CD14-positive monocyte (primary cell): ENCODE results near the gene RHOH. TPM values are rescaled to one million over a fixed set of nuclear protein-coding genes. Genes with fewer than 3 reads are reported as not detected.

Source experiments
- DNase-seq, 3 donors: peaks; one replicate each; pipeline ENCODE4 v3.0.0-alpha.2; 2011 to 2022
- H2AFZ ChIP-seq: 2 replicates; pipeline ENCODE4 v1.6.0; 2012; ENCODE audit warnings: mild to moderate bottlenecking, low read depth, low read length, inconsistent platforms; ENCODE audit not compliant: insufficient read depth, poor library complexity, severe bottlenecking
- H3K27ac ChIP-seq, 2 donors: 1 replicate in 1 of 2; 2 replicates in 1 of 2; pipeline ENCODE4 v1.5.1; 2012 to 2013; ENCODE audit warnings: low read length in 2 of 2, control low read depth in 1 of 2, inconsistent platforms in 1 of 2, low read depth in 1 of 2, mild to moderate bottlenecking in 1 of 2
- H3K27me3 ChIP-seq, 2 donors: one replicate each; pipeline versions ENCODE4 v1.6.0 to v1.6.1; 2011 to 2013; ENCODE audit warnings: low read length in 2 of 2; ENCODE audit not compliant: control insufficient read depth in 2 of 2, insufficient read depth in 2 of 2
- H3K36me3 ChIP-seq, 2 donors: replicated peaks in 1 of 2; 1 replicate in 1 of 2; 2 replicates in 1 of 2; pipeline versions ENCODE4 v1.5.1 to v1.6.1; 2012 to 2013; ENCODE audit warnings: low read length in 2 of 2, control low read depth in 1 of 2, inconsistent platforms in 1 of 2, mild to moderate bottlenecking in 1 of 2; ENCODE audit not compliant: insufficient read depth in 2 of 2, control insufficient read depth in 1 of 2
- H3K4me1 ChIP-seq, 2 donors: 1 replicate in 1 of 2; 2 replicates in 1 of 2; pipeline versions ENCODE4 v1.5.1 to v1.6.1; 2012 to 2013; ENCODE audit warnings: low read length in 2 of 2, control low read depth in 1 of 2, inconsistent platforms in 1 of 2, mild to moderate bottlenecking in 1 of 2, moderate library complexity in 1 of 2; ENCODE audit not compliant: insufficient read depth in 2 of 2, control insufficient read depth in 1 of 2
- H3K4me2 ChIP-seq: replicated peaks from 2 replicates; pipeline ENCODE3; 2012; ENCODE audit warnings: low read length, moderate library complexity, mild to moderate bottlenecking; ENCODE audit not compliant: poor library complexity, severe bottlenecking; ENCODE audit errors: extremely low read depth
- H3K4me3 ChIP-seq, 3 experiments: fragments of 200-600 bp in 1 of 3; sonication (generic) in 1 of 3; replicated peaks in 1 of 3; 1 replicate in 2 of 3; 2 replicates in 1 of 3; pipeline ENCODE4 v1.5.1; 2011 to 2013; ENCODE audit warnings: low read length in 3 of 3, mild to moderate bottlenecking in 3 of 3, control low read depth in 2 of 3, low read depth in 2 of 3, inconsistent platforms in 1 of 3, moderate library complexity in 1 of 3
- H3K79me2 ChIP-seq: 2 replicates; pipeline ENCODE4 v1.6.0; 2012; ENCODE audit warnings: mild to moderate bottlenecking, control low read depth, inconsistent platforms, low read length, moderate library complexity; ENCODE audit not compliant: insufficient read depth
- H3K9ac ChIP-seq: 2 replicates; pipeline ENCODE4 v1.6.0; 2017; ENCODE audit warnings: low read length, mild to moderate bottlenecking; ENCODE audit not compliant: insufficient read depth, poor library complexity, severe bottlenecking
- H3K9me3 ChIP-seq, 2 donors: replicated peaks in 1 of 2; 1 replicate in 1 of 2; 2 replicates in 1 of 2; pipeline versions ENCODE4 v1.5.1 to v1.6.1; 2012 to 2013; ENCODE audit warnings: low read length in 2 of 2, control low read depth in 1 of 2; ENCODE audit not compliant: control insufficient read depth in 1 of 2, insufficient read depth in 1 of 2
- H4K20me1 ChIP-seq: 2 replicates; pipeline ENCODE4 v1.6.0; 2012; ENCODE audit warnings: mild to moderate bottlenecking, low read length, control low read depth, moderate library complexity; ENCODE audit not compliant: insufficient read depth
- H3K27ac Mint-ChIP-seq, 7 donors: one replicate each; pipeline ENCODE4 v1.8.0; 2020; ENCODE audit warnings: mild to moderate bottlenecking in 7 of 7, mixed read lengths in 7 of 7, moderate library complexity in 6 of 7, inconsistent platforms in 2 of 7
- H3K27me3 Mint-ChIP-seq, 3 donors: one replicate each; pipeline ENCODE4 v1.8.0; 2021 to 2022; ENCODE audit warnings: low read depth in 3 of 3, mild to moderate bottlenecking in 3 of 3, mixed read lengths in 3 of 3, moderate library complexity in 3 of 3, inconsistent platforms in 1 of 3
- H3K36me3 Mint-ChIP-seq, 2 donors: one replicate each; pipeline ENCODE4 v1.8.0; 2020; ENCODE audit warnings: mixed read lengths in 2 of 2, inconsistent platforms in 1 of 2, mild to moderate bottlenecking in 1 of 2
- H3K4me1 Mint-ChIP-seq: one replicate; pipeline ENCODE4 v1.8.0; 2020; ENCODE audit warnings: mild to moderate bottlenecking, mixed read lengths
- H3K4me3 Mint-ChIP-seq, 2 donors: one replicate each; pipeline ENCODE4 v1.8.0; 2020; ENCODE audit warnings: mild to moderate bottlenecking in 2 of 2, mixed read lengths in 2 of 2, moderate library complexity in 1 of 2
- H3K9me3 Mint-ChIP-seq, 7 donors: one replicate each; pipeline ENCODE4 v1.8.0; 2020 to 2022; ENCODE audit warnings: mixed read lengths in 7 of 7, mild to moderate bottlenecking in 6 of 7, moderate library complexity in 6 of 7, inconsistent platforms in 2 of 7
- WGBS: methylation state at CpG from one replicate; pipeline ENCODE4 v1.1.5; 2013; ENCODE audit warnings: missing lambda C conversion rate; ENCODE audit not compliant: insufficient coverage; 5-methylcytosine and 5-hydroxymethylcytosine counted together
- intact Hi-C, 2 donors: fragments of 100-400 bp; cut with micrococcal nuclease; formaldehyde crosslinking; loops; one replicate each; pipeline versions ENCODE4 v1.15.0 to v1.15.1; 2023
- polyA plus RNA-seq, 3 donors: library from polyadenylated mRNA; depleted of rRNA in 1 of 3; unstranded in 2 of 3; stranded (reverse) in 1 of 3; fragments of 300-500 nt in 2 of 3; fragments of >200 nt in 1 of 3; fragmentation: Illumina TruSeq in 2 of 3; gene quantifications; 1 replicate in 2 of 3; 2 replicates in 1 of 3; pipeline ENCODE4 v1.2.3, GENCODE V29; 2012 to 2021
- TF ChIP-seq, protein P1 (sequence below): fragments of 200-600 bp; IDR thresholded peaks from one replicate; pipeline ENCODE4 v1.8.0; 2022; ENCODE audit warnings: antibody characterized with exemption, mild to moderate bottlenecking

The RHOH gene
- polyA plus RNA-seq, 3 donors = 0.16 to 1.4 (median 1.2) TPM

DNA sequence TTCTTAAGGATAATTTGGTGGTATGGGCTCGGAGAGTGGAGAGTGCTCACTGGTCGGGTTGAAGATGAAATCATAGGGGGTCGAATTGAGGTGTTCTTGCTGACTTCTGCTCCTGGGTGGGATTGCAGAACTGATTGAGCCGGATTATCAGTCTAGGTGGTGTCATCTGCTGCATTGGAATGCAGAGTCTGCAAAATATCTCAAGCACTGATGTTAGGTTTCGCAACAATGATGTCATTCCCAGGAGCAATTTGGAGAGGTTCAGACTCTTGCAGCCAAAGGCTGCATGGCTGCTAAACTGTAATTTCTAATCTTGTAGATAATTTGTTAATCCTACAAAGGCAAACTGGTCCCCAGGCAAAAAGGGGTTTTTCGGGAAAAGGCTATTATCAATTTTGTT lies 67.7 kb downstream of the RHOH start:
- WGBS = 79% methylated on average over 5 of the region's 6 CpGs
- H3K4me1 ChIP-seq = peaks cover 0 to 16% of the 10 kb centered on the region in 2 donors
- intact Hi-C loops = no loop called here

DNA sequence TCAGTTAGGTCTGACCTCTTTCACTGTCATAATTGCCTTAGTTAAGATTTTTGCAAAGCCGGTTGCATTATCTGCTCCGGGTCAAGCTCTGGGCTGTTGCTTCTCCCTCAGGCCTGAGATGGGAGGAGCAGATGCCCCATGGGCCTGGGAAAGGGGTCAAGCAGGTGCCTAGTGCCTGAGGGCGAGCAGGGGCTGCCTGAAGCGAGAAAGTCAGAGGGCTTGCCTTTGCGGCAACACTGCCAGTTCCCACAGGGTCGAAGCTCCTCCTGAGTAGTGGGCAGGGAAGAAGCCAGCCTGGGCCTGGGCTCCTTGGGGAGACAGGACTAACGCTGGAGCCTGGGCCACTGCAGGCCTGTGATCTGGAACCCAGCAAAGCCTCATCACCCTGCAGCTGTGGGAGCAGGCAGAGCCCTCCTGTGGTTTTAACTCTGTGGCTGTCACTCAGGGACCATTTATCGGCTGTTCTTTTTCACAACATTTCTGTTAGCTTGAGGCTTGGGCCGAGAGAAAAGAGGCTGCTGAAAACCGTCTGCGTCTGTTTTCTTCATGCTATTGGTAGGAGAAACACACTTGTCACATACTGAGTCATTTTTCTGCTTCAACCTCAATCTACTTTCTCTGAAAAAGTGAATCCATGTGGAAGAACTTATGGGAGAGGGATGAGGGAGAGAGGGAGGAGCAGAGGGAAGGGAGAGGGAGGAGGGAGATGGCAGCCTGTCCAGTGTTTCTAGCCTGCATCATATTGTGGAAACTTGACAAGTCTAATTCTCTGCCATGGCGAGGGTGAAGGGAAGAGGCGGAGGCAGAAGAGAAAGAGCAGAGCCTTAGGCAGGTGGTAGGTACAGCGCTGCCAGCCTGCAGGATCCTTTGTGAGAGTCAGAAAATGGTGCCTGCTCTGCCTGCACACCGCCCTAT lies 68.4 kb downstream of the RHOH start:
- Histone ChIP-seq H3K9ac (no peak overlapping the region), H4K20me1 (no peaks in the 10 kb centered on the region), H3K4me1 (peaks cover 0 to 16% of the 10 kb centered on the region in 2 donors), H3K27ac (no peak overlapping the region), H3K4me2 (no peak overlapping the region), H3K9me3 (no peaks in the 10 kb centered on the region), H3K27me3 (no peaks in the 10 kb centered on the region), H3K4me3 (no peak overlapping the region), H2AFZ (peak overlapping the region; percentile 55), H3K79me2 (no peaks in the 10 kb centered on the region), H3K36me3 (no peaks in the 10 kb centered on the region)
- TF ChIP-seq, protein P1, sequence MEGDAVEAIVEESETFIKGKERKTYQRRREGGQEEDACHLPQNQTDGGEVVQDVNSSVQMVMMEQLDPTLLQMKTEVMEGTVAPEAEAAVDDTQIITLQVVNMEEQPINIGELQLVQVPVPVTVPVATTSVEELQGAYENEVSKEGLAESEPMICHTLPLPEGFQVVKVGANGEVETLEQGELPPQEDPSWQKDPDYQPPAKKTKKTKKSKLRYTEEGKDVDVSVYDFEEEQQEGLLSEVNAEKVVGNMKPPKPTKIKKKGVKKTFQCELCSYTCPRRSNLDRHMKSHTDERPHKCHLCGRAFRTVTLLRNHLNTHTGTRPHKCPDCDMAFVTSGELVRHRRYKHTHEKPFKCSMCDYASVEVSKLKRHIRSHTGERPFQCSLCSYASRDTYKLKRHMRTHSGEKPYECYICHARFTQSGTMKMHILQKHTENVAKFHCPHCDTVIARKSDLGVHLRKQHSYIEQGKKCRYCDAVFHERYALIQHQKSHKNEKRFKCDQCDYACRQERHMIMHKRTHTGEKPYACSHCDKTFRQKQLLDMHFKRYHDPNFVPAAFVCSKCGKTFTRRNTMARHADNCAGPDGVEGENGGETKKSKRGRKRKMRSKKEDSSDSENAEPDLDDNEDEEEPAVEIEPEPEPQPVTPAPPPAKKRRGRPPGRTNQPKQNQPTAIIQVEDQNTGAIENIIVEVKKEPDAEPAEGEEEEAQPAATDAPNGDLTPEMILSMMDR = no peak
- 72% methylated on average over 10 of the region's 15 CpGs for WGBS
- Mint-ChIP-seq H3K27me3 (peaks cover 0 to 9% (median 0%) of the 10 kb centered on the region in 3 donors), H3K4me3 (no peak overlapping the region), H3K9me3 (peaks cover 0 to 3% (median 0%) of the 10 kb centered on the region in 7 donors), H3K27ac (peak overlapping the region in 2 of 7 donors; percentile 6 to 7), H3K4me1 (peaks cover 10% of the 10 kb centered on the region), H3K36me3 (no peaks in the 10 kb centered on the region)
- DNase-seq = no peak
- intact Hi-C loops = no loop called here

More for the DNA sequence above, 67.7 kb downstream of the RHOH start:
- Histone ChIP-seq H3K9ac (no peak overlapping the region), H3K4me2 (no peak overlapping the region), H3K36me3 (no peaks in the 10 kb centered on the region), H3K27ac (no peak overlapping the region), H2AFZ (no peak overlapping the region), H3K4me3 (no peak overlapping the region), H4K20me1 (no peaks in the 10 kb centered on the region), H3K27me3 (no peaks in the 10 kb centered on the region), H3K9me3 (no peaks in the 10 kb centered on the region), H3K79me2 (no peaks in the 10 kb centered on the region)
- DNase-seq = peak in 1 of 3 donors; percentile 41
- H3K9me3 Mint-ChIP-seq = no peaks in the 10 kb centered on the region
- peaks cover 10% of the 10 kb centered on the region for H3K4me1 Mint-ChIP-seq
- H3K36me3 Mint-ChIP-seq = no peaks in the 10 kb centered on the region
- H3K27ac Mint-ChIP-seq = no peak overlapping the region
- no peak overlapping the region for H3K4me3 Mint-ChIP-seq
- TF ChIP-seq, protein P1 = no peak
- H3K27me3 Mint-ChIP-seq = peaks cover 0 to 9% (median 0%) of the 10 kb centered on the region in 3 donors
